Measurements from ENCODE around the gene ZFYVE21.

DNA sequence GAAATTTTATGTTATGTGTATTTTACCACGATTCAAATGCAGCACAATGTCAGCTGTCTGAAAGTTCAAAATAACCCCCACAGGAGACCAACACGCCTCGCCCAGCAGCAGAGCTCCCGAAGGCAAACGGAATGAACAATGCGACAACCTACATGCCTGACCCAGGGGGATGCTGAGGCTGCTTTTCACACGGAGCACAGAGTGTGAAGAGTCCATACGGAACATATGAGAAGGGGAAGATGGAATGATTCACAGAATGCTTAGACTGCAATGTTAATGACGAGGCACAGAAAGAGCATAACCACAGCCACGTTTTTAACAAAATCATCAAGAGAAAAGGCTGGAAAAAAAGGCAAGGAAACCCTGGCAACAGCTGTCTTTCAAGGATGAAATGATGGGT lies 22.6 kb downstream of the ZFYVE21 start:
- TF ChIP-seq, protein P1, sequence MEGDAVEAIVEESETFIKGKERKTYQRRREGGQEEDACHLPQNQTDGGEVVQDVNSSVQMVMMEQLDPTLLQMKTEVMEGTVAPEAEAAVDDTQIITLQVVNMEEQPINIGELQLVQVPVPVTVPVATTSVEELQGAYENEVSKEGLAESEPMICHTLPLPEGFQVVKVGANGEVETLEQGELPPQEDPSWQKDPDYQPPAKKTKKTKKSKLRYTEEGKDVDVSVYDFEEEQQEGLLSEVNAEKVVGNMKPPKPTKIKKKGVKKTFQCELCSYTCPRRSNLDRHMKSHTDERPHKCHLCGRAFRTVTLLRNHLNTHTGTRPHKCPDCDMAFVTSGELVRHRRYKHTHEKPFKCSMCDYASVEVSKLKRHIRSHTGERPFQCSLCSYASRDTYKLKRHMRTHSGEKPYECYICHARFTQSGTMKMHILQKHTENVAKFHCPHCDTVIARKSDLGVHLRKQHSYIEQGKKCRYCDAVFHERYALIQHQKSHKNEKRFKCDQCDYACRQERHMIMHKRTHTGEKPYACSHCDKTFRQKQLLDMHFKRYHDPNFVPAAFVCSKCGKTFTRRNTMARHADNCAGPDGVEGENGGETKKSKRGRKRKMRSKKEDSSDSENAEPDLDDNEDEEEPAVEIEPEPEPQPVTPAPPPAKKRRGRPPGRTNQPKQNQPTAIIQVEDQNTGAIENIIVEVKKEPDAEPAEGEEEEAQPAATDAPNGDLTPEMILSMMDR (IDR thresholded peaks at IDR 0.05) = no peak
- no peak for TF ChIP-seq POLR2A (IDR thresholded peaks at IDR 0.05)
- no peak for TF ChIP-seq EP300 (IDR thresholded peaks at IDR 0.05)

Measured in ovary (tissue), 3 donors.